GM12891 (cell line): Measurements from ENCODE around the gene TMEM91.

Source experiments
- DNase-seq: peaks from one replicate; pipeline ENCODE4 v3.0.0; 2011; ENCODE audit warnings: low spot score; ENCODE audit not compliant: insufficient read length
- FAIRE-seq: peaks from 2 replicates; lab custom pipeline; 2011; peaks lifted over from hg19 to GRCh38; lab: Jason Lieb, UNC
- PAX5 ChIP-seq: IDR thresholded peaks from 2 replicates; pipeline ENCODE4 v1.6.1; 2011; ENCODE audit warnings: low read length, moderate library complexity, mild to moderate bottlenecking; ENCODE audit not compliant: insufficient read depth, severe bottlenecking
- POLR2A ChIP-seq: IDR thresholded peaks from 2 replicates; pipeline ENCODE4 v1.6.1; 2011; ENCODE audit warnings: low read depth, low read length, control low read depth
- POLR2AphosphoS5 ChIP-seq: IDR thresholded peaks from 2 replicates; pipeline ENCODE4 v1.6.1; 2011; ENCODE audit warnings: low read depth, low read length, control low read depth
- POU2F2 ChIP-seq: IDR thresholded peaks from 2 replicates; pipeline ENCODE4 v1.6.1; 2011; ENCODE audit warnings: low read depth, mild to moderate bottlenecking, control low read depth, low read length, moderate library complexity
- SPI1 ChIP-seq: IDR thresholded peaks from 2 replicates; pipeline ENCODE4 v1.6.1; 2011; ENCODE audit warnings: low read depth, low read length, control low read depth
- TAF1 ChIP-seq: IDR thresholded peaks from 2 replicates; pipeline ENCODE4 v1.6.1; 2011; ENCODE audit warnings: low read depth, low read length, control low read depth

The TMEM91 gene

GRCh38 chr19:41426952-41427646 is 50.8 kb downstream of the TMEM91 start, which contains the start of gene B3GNT8:
Gene B3GNT8 (minus strand): TSS chr19:41427374. CDS start chr19:41426778, 596 bp downstream.
- no peak for TF ChIP-seq POU2F2
- TF ChIP-seq POLR2AphosphoS5: no peak
- TF ChIP-seq SPI1: no peak
- TF ChIP-seq PAX5: no peak
- no peak for TF ChIP-seq POLR2A
- TF ChIP-seq TAF1: no peak
- DNase-seq: peak; percentile 60
- no peak for FAIRE-seq

- no peak for TF ChIP-seq SPI1
- TF ChIP-seq PAX5: no peak
- peak; percentile 21; the same call in 1 of the 2 replicates for TF ChIP-seq POLR2AphosphoS5
- FAIRE-seq (no peak), DNase-seq (no peak)
These were observed 51.5 kb downstream of the TMEM91 start for GRCh38 chr19:41427647-41428480.

GRCh38 chr19:41428481-41428859 is 52.1 kb downstream of the TMEM91 start:
- TF ChIP-seq POLR2AphosphoS5 (no peak), POLR2A (no peak), TAF1 (no peak), SPI1 (no peak), PAX5 (no peak), POU2F2 (no peak)
- no peak for DNase-seq
- FAIRE-seq: no peak

GRCh38 chr19:41430922-41431321 is 54.6 kb downstream of the TMEM91 start:
- TF ChIP-seq POLR2AphosphoS5 (0 out of 2 replicates have a peak, but pooled peaks have one; percentile 1), POU2F2 (no peak)
- FAIRE-seq (no peak), DNase-seq (no peak)

- FAIRE-seq: peak; percentile 38
- no peak for DNase-seq
- TF ChIP-seq POU2F2 (no peak), POLR2A (peak; percentile 57; the same call in 1 of the 2 replicates), SPI1 (no peak), POLR2AphosphoS5 (0 out of 2 replicates have a peak, but pooled peaks have one; percentile 11), PAX5 (no peak), TAF1 (no peak)
These were observed 55.4 kb downstream of the TMEM91 start for GRCh38 chr19:41431426-41432386.

- FAIRE-seq (no peak), DNase-seq (no peak)
- TF ChIP-seq POLR2AphosphoS5: no peak
- no peak for TF ChIP-seq POLR2A
- no peak for TF ChIP-seq POU2F2
- TF ChIP-seq TAF1: no peak
- TF ChIP-seq SPI1: no peak
- no peak for TF ChIP-seq PAX5
These were observed 56.8 kb downstream of the TMEM91 start for GRCh38 chr19:41433171-41433570.
